Spleen (tissue), 13 donors: Measurements from ENCODE around the gene ZNF277. TPM values are rescaled to one million over a fixed set of nuclear protein-coding genes. Genes with fewer than 3 reads are reported as not detected.

Experiments
- DNase-seq: peaks from one replicate; pipeline ENCODE4 v3.0.0-alpha.2; 2020
- H3K27ac ChIP-seq, 8 donors: fragments of 200-600 bp; sonication (generic) in 7 of 8; 1 replicate in 4 of 8; 2 replicates in 4 of 8; pipeline versions ENCODE4 v1.5.0 to v1.8.0; 2016 to 2021; ENCODE audit warnings: inconsistent platforms in 4 of 8, mild to moderate bottlenecking in 4 of 8, moderate library complexity in 1 of 8
- H3K27me3 ChIP-seq, 7 donors: fragments of 200-600 bp; sonication (generic) in 6 of 7; replicated peaks in 1 of 7; 1 replicate in 4 of 7; 2 replicates in 3 of 7; pipeline versions ENCODE4 v1.5.0 to v1.8.0; 2016 to 2021; ENCODE audit warnings: inconsistent platforms in 3 of 7, mild to moderate bottlenecking in 1 of 7
- H3K36me3 ChIP-seq, 6 donors: fragments of 200-600 bp; sonication (generic) in 5 of 6; 1 replicate in 4 of 6; 2 replicates in 2 of 6; pipeline versions ENCODE4 v1.5.0 to v1.8.0; 2016 to 2021; ENCODE audit warnings: inconsistent platforms in 2 of 6
- H3K4me1 ChIP-seq, 6 donors: fragments of 200-600 bp; sonication (generic) in 5 of 6; 1 replicate in 3 of 6; 2 replicates in 3 of 6; pipeline versions ENCODE4 v1.5.0 to v1.8.0; 2016 to 2021; ENCODE audit warnings: inconsistent platforms in 3 of 6
- H3K4me3 ChIP-seq, 8 donors: fragments of 200-600 bp; sonication (generic) in 7 of 8; 1 replicate in 4 of 8; 2 replicates in 4 of 8; pipeline versions ENCODE4 v1.5.0 to v1.8.0; 2016 to 2021; ENCODE audit warnings: inconsistent platforms in 4 of 8, mild to moderate bottlenecking in 4 of 8, moderate library complexity in 2 of 8
- H3K9me3 ChIP-seq, 8 donors: fragments of 200-600 bp; sonication (generic) in 7 of 8; 1 replicate in 4 of 8; 2 replicates in 4 of 8; pipeline versions ENCODE4 v1.5.0 to v1.8.0; 2016 to 2021; ENCODE audit warnings: inconsistent platforms in 4 of 8
- POLR2A ChIP-seq, 3 donors: fragments of 450-650 bp; IDR thresholded peaks; one replicate each; pipeline ENCODE4 v1.5.1; 2017; ENCODE audit warnings: antibody characterized with exemption in 3 of 3, mild to moderate bottlenecking in 1 of 3
- POLR2AphosphoS5 ChIP-seq, 3 donors: sonication (generic); formaldehyde crosslinking; IDR thresholded peaks; one replicate each; pipeline ENCODE4 v1.5.1; 2017; ENCODE audit warnings: antibody characterized with exemption in 3 of 3
- WGBS, 5 donors: extraction: QIAGEN DNeasy Blood & Tissue Kit in 3 of 5; methylation state at CpG; one replicate each; pipeline versions ENCODE4 v1.1.5 to v1.1.7; 2013 to 2018; 5-methylcytosine and 5-hydroxymethylcytosine counted together
- intact Hi-C: fragments of 100-400 bp; cut with DNase I; formaldehyde crosslinking; loops from one replicate; pipeline ENCODE4 v1.15.0; 2023; ENCODE audit warnings: low total_unique reads
- long read RNA-seq, 2 donors: transcript quantifications; one replicate each; lab custom pipeline, GENCODE V29; 2026
- polyA plus RNA-seq, 3 donors: library from polyadenylated mRNA; stranded (reverse); fragments of 200-250 nt; gene quantifications; one replicate each; pipeline ENCODE4 v1.2.1, GENCODE V29; 2013
- total RNA-seq, 7 donors: library from RNA; depleted of rRNA in 3 of 7; stranded (reverse); fragments of >200 nt in 3 of 7; fragmentation: NEBNext Ultra II Directional in 4 of 7; extraction: Animal tissue kit (Norgen Biotek cat#: 25700) in 4 of 7; gene quantifications; one replicate each; pipeline versions ENCODE4 v1.1.0 to v1.2.1, GENCODE V29; 2016 to 2021
- TF ChIP-seq, protein P1 (sequence below), 11 experiments: fragments of 200-600 bp in 7 of 11; fragments of 450-650 bp in 4 of 11; sonication (generic) in 4 of 11; IDR thresholded peaks in 8 of 11; conservative IDR thresholded peaks in 3 of 11; 1 replicate in 7 of 11; 2 replicates in 4 of 11; pipeline versions ENCODE4 v1.4.0 to v1.8.0; 2016 to 2021; ENCODE audit warnings: antibody characterized with exemption in 11 of 11, inconsistent platforms in 4 of 11, mild to moderate bottlenecking in 1 of 11
- donor health status: healthy with polysubstance abuse.
- donor health status: DM: no; HTN: no; CAD: no; lungs with moderate emphysema.
- donor health status: DM: no; HTN: no; CAD: no.
- donor health status: Bipolar disorder and iron deficiency.
- donor health status: healthy.
- donor health status: DM: no; HTN: no; CAD: no.
- donor health status: DM: yes; HTN: yes; CAD: no.

The ZNF277 gene, protein sequence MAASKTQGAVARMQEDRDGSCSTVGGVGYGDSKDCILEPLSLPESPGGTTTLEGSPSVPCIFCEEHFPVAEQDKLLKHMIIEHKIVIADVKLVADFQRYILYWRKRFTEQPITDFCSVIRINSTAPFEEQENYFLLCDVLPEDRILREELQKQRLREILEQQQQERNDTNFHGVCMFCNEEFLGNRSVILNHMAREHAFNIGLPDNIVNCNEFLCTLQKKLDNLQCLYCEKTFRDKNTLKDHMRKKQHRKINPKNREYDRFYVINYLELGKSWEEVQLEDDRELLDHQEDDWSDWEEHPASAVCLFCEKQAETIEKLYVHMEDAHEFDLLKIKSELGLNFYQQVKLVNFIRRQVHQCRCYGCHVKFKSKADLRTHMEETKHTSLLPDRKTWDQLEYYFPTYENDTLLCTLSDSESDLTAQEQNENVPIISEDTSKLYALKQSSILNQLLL
- 10 to 100 TPM; 17.9 to 36.1 (median 20.6) TPM for total RNA-seq
- polyA plus RNA-seq = 10 to 100 TPM; 14.5 to 19.0 (median 18.8) TPM
- long read RNA-seq, donor 1, partial matches to known transcripts = 6 of 11 reads
- long read RNA-seq, donor 1, other reads (novel, unspliced or antisense) = 0 of 11 reads
- long read RNA-seq, donor 2, transcript ZNF277-201 (12 exons, 1,849 nt) = major isoform, 7 of 14 reads
- long read RNA-seq, donor 2, partial matches to known transcripts = 6 of 14 reads
- long read RNA-seq, donor 2, other reads (novel, unspliced or antisense) = 0 of 14 reads

DNA sequence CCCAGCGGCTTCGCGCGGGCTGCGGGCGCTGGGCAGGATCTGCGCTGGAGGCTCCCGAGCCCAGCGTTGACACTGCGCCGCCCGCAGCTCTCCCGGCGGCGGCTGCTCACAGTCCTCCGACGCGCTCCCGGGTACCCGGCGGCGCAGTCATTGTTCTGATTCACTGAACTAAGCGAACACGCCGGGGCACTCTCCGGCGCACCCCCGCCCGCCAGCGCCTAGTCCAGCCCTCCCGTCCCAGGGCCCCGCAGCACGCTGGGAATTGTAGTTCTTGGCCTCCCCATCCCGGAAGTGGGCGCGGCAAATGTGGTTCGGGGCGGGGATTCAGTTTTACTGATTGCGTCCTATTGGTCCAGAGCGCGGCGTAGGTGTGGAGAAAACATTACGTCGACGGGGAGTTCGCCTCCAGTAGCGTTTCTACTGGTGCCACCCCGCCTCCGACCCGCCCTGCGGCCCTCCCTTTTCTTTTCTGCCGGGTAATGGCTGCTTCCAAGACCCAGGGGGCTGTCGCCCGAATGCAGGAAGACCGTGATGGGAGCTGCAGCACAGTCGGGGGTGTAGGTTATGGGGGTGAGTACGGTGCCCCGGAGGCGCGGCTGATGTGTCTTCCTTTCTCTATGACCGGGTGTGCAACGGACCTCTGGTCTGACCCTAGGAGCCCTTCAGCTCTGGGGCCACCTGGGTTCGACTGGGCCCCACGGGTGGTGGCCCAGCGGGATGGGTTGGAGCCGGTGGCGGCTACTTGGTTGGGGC is at the start of gene ZNF277, which contains the start of gene DOCK4:
Gene ZNF277, plus strand, starts transcription at position 458 of the 753 bp plus-strand sequence. Its CDS starts 22 bp downstream, at position 480.
Gene DOCK4, minus strand, starts transcription at position 162 of the 753 bp plus-strand sequence. CDS start 261 bp downstream, outside the sequence.
- peak; percentile 99 for DNase-seq
- TF ChIP-seq POLR2AphosphoS5 (IDR thresholded peaks at IDR 0.05) (peak; percentile 87 to 93 (median 93)), POLR2A (IDR thresholded peaks at IDR 0.05) (peak in 1 of 3 donors; percentile 76)
- TF ChIP-seq, protein P1, sequence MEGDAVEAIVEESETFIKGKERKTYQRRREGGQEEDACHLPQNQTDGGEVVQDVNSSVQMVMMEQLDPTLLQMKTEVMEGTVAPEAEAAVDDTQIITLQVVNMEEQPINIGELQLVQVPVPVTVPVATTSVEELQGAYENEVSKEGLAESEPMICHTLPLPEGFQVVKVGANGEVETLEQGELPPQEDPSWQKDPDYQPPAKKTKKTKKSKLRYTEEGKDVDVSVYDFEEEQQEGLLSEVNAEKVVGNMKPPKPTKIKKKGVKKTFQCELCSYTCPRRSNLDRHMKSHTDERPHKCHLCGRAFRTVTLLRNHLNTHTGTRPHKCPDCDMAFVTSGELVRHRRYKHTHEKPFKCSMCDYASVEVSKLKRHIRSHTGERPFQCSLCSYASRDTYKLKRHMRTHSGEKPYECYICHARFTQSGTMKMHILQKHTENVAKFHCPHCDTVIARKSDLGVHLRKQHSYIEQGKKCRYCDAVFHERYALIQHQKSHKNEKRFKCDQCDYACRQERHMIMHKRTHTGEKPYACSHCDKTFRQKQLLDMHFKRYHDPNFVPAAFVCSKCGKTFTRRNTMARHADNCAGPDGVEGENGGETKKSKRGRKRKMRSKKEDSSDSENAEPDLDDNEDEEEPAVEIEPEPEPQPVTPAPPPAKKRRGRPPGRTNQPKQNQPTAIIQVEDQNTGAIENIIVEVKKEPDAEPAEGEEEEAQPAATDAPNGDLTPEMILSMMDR (IDR thresholded peaks at IDR 0.05 in 8 of 11, conservative IDR thresholded peaks at IDR 0.05 in 3 of 11) = peak in 5 of 11 experiments; percentile 3 to 36 (median 30)
- peaks cover 13 to 65% (median 36%) of the 10 kb centered on the region in 6 donors for H3K4me1 ChIP-seq
- H3K36me3 ChIP-seq = no peaks in the 10 kb centered on the region
- peak within 1 kb of the TSS; percentile 56 to 96 (median 91) for H3K4me3 ChIP-seq
- no peaks in the 10 kb centered on the region for H3K9me3 ChIP-seq
- peak within 1 kb of the TSS; percentile 57 to 92 (median 82) for H3K27ac ChIP-seq
- H3K27me3 ChIP-seq = peaks cover 0 to 41% (median 5%) of the 10 kb centered on the region in 7 donors
- 0% methylated on average over 18 to 67 of the region's 67 CpGs for WGBS, 5 donors
- intact Hi-C loops = no loop called here

DNA sequence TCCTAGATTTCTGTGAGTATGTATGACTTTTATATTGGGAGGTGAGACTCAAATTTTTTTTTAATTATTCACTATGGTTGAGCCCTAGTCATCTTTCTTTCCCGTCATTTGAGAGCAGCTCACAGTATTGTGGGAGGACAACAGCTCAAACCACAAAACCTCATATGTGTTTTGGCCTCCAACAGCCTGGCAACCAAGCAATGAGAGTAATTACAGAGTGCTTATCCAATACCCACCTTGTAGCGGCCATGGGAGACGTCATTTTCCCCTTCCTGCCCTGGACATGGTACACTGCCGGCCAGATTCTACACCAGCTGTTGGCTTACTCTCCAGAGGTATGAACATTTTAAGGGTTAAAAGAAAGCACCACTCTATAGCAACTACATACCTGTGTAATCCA is 49.4 kb upstream of the ZNF277 start:
- H3K4me1 ChIP-seq = peaks cover 0 to 27% (median 16%) of the 10 kb centered on the region in 6 donors
- no peak for DNase-seq
- H3K27ac ChIP-seq = no peak overlapping the region
- H3K9me3 ChIP-seq = no peaks in the 10 kb centered on the region
- 32 to 46% (median 37%) methylated on average over 4 of the region's 4 CpGs for WGBS, 5 donors
- intact Hi-C loops = no loop called here
- H3K27me3 ChIP-seq = no peaks in the 10 kb centered on the region
- no peak overlapping the region for H3K4me3 ChIP-seq
- TF ChIP-seq POLR2AphosphoS5 (IDR thresholded peaks at IDR 0.05) = no peak
- TF ChIP-seq, protein P1 (IDR thresholded peaks at IDR 0.05 in 8 of 11, conservative IDR thresholded peaks at IDR 0.05 in 3 of 11) = no peak
- TF ChIP-seq POLR2A (IDR thresholded peaks at IDR 0.05) = no peak
- no peaks in the 10 kb centered on the region for H3K36me3 ChIP-seq

DNA sequence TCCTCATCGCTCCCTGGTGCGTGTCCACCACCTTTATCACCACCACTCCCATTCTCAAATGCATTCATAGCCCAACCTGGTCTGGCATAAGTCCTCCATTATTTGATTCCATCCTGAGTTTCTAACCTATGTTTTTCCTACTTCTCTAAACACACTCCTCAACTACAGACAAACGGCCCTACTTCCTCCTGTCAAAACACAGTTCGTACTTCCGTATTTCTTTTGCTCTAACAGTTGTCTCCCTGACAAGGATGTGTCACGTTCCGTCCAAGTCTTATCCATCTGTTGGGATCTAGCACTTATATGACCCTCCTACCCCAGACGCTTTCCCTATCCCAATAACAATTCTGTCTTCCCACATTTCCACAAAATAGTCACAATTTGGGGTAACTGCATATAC is 47.1 kb upstream of the ZNF277 start:
- no peak for DNase-seq
- TF ChIP-seq, protein P1 (IDR thresholded peaks at IDR 0.05 in 8 of 11, conservative IDR thresholded peaks at IDR 0.05 in 3 of 11) = no peak
- TF ChIP-seq POLR2A (IDR thresholded peaks at IDR 0.05) (no peak), POLR2AphosphoS5 (IDR thresholded peaks at IDR 0.05) (no peak)
- no peaks in the 10 kb centered on the region for H3K27me3 ChIP-seq
- H3K4me3 ChIP-seq = no peak overlapping the region
- no peaks in the 10 kb centered on the region for H3K9me3 ChIP-seq
- peaks cover 0 to 30% (median 16%) of the 10 kb centered on the region in 6 donors for H3K4me1 ChIP-seq
- H3K36me3 ChIP-seq = no peaks in the 10 kb centered on the region
- intact Hi-C loops = no loop called here
- 49 to 63% (median 56%) methylated on average over 8 of the region's 8 CpGs for WGBS, 5 donors
- no peak overlapping the region for H3K27ac ChIP-seq
